ENCODE results near the gene SLC6A3.

- TF ChIP-seq, protein P1, sequence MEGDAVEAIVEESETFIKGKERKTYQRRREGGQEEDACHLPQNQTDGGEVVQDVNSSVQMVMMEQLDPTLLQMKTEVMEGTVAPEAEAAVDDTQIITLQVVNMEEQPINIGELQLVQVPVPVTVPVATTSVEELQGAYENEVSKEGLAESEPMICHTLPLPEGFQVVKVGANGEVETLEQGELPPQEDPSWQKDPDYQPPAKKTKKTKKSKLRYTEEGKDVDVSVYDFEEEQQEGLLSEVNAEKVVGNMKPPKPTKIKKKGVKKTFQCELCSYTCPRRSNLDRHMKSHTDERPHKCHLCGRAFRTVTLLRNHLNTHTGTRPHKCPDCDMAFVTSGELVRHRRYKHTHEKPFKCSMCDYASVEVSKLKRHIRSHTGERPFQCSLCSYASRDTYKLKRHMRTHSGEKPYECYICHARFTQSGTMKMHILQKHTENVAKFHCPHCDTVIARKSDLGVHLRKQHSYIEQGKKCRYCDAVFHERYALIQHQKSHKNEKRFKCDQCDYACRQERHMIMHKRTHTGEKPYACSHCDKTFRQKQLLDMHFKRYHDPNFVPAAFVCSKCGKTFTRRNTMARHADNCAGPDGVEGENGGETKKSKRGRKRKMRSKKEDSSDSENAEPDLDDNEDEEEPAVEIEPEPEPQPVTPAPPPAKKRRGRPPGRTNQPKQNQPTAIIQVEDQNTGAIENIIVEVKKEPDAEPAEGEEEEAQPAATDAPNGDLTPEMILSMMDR (conservative IDR thresholded peaks at IDR 0.05; ENCODE audit: low read length): no peak
- TF ChIP-seq EZH2phosphoT487 (IDR thresholded peaks at IDR 0.05; ENCODE audit: borderline replicate concordance, low read depth, low read length): no peak
Measured at GRCh38 chr5:1478271-1479035, 33.2 kb upstream of the SLC6A3 start.

Data from OCI-LY7 (cell line).